Loucy (cell line): ENCODE data around the gene TCHHL1.

Experiments used
- CTCF ChIP-seq: fragments of 200-600 bp; sonication (generic); conservative IDR thresholded peaks from 2 replicates; pipeline ENCODE4 v1.5.1; 2014; ENCODE audit warnings: mild to moderate bottlenecking, antibody characterized with exemption, low read length
- EZH2phosphoT487 ChIP-seq: fragments of 200-600 bp; IDR thresholded peaks from 2 replicates; pipeline ENCODE4 v1.6.1; 2018; ENCODE audit warnings: antibody characterized with exemption, mild to moderate bottlenecking, moderate library complexity, borderline replicate concordance

DNA sequence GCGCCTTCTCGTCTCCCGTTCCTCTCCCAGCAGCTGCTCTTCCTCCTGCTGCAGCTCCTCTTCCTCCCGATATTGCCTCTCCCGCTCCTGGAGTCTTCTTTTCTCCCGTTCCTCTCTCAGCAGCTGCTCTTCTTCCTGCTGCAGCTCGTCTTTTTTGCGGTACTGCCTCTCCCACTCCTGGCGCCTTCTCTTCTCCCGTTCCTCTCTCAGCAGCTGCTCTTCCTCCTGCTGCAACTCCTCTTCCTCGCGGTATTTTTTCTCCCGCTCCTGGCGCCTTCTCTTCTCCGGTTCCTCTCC lies 21.1 kb upstream of the TCHHL1 start:
- no peak for TF ChIP-seq CTCF
- TF ChIP-seq EZH2phosphoT487, result no peak
